HEK293T (cell line): Measurements from ENCODE around the gene DOHH.

Experiments used
- ARNT ChIP-seq: fragments of 450-650 bp; IDR thresholded peaks from 2 replicates; pipeline ENCODE4 v1.6.1; 2017; ENCODE audit warnings: mild to moderate bottlenecking
- BHLHE40 ChIP-seq: fragments of 450-650 bp; IDR thresholded peaks from 2 replicates; pipeline ENCODE4 v1.6.1; 2016; ENCODE audit warnings: mild to moderate bottlenecking, moderate library complexity, borderline replicate concordance
- CTBP1 ChIP-seq: fragments of 450-650 bp; IDR thresholded peaks from 2 replicates; pipeline ENCODE4 v1.6.1; 2016; ENCODE audit warnings: borderline replicate concordance
- ELF4 ChIP-seq: fragments of 450-650 bp; IDR thresholded peaks from 2 replicates; pipeline ENCODE4 v1.6.1; 2017; ENCODE audit warnings: antibody characterized with exemption
- FOXA1 ChIP-seq: fragments of 450-650 bp; IDR thresholded peaks from 2 replicates; pipeline ENCODE4 v1.6.1; 2016; ENCODE audit warnings: mild to moderate bottlenecking
- FOXK2 ChIP-seq: fragments of 450-650 bp; IDR thresholded peaks from 2 replicates; pipeline ENCODE4 v1.6.1; 2016; ENCODE audit warnings: mild to moderate bottlenecking
- FOXM1 ChIP-seq: fragments of 450-650 bp; IDR thresholded peaks from 2 replicates; pipeline ENCODE4 v1.6.1; 2017; ENCODE audit warnings: mild to moderate bottlenecking, borderline replicate concordance
- HDGF ChIP-seq: fragments of 450-650 bp; IDR thresholded peaks from 2 replicates; pipeline ENCODE4 v1.6.1; 2017; ENCODE audit warnings: antibody characterized with exemption, borderline replicate concordance
- NFRKB ChIP-seq: fragments of 450-650 bp; IDR thresholded peaks from 2 replicates; pipeline ENCODE4 v1.6.1; 2016; ENCODE audit warnings: mild to moderate bottlenecking, moderate library complexity
- SP1 ChIP-seq: fragments of 450-650 bp; IDR thresholded peaks from 2 replicates; pipeline ENCODE4 v1.6.1; 2017
- SUZ12 ChIP-seq: fragments of 450-650 bp; IDR thresholded peaks from 2 replicates; pipeline ENCODE4 v1.6.1; 2016; ENCODE audit warnings: mild to moderate bottlenecking
- TARDBP ChIP-seq: fragments of 450-650 bp; IDR thresholded peaks from 2 replicates; pipeline ENCODE4 v1.6.1; 2016

DNA sequence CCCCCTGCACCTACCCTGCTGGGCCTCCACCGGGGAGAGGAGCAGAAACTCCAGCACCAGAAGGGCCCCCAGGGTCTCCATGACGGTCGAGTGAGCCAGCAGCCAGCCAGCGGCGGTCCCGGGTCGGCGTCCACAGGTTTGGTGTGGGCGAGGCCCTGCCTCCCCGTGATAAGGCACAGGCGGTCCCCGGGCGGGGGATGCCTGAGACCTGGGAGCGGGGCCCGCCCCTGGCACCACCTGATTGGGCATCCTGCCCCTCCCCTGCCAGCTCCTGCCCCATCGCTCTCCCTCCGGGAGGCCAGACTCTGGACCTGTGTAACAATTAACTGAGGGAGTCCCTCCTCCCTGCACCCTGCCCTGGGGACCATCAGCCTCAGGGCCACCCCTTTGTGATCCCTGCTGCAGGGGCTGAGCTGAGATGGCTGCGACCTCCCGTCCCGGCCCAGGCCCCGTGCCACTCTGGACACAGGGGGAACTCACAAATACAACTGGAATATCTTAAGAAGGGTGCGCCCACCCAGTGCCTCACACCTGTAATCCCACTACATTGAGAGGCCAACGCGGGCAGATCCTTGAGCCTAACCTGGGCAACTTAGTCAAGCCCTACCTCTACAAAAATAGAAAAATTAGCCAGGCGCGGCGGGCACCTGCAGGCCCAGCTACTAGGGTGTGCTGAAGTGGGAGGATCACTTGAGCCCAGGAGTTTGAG is 19.9 kb downstream of the DOHH start, which contains the start of gene SMIM24:
- TF ChIP-seq FOXK2 = no peak
- TF ChIP-seq ELF4 = no peak
- TF ChIP-seq SP1 = no peak
- no peak for TF ChIP-seq FOXM1
- TF ChIP-seq BHLHE40 = no peak
- TF ChIP-seq FOXA1 = no peak
- TF ChIP-seq ARNT = no peak
- TF ChIP-seq HDGF = no peak
- no peak for TF ChIP-seq TARDBP
- TF ChIP-seq SUZ12 = no peak
- no peak for TF ChIP-seq CTBP1
- no peak for TF ChIP-seq NFRKB
